ENCODE measurements around the gene HAUS6.

DNA sequence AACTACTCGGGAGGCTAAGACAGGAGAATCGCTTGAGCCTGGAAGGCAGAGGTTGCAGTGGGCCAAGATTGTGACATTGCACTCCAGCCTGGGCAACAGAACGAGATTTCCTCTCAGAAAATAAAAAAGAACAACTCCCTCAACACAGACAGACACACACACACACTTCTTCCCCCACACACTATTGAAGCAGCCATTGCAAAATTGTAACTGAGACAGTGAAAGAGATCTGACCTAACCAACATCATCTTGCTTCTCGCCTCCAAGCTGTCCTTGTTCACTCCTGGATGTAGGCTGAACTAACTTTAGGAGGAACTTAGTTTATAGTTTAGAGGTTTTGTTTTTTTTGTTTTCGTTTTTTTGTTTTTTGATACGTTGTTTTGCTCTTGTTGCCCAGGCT is 37.6 kb upstream of the HAUS6 start:
- TF ChIP-seq, protein P1, sequence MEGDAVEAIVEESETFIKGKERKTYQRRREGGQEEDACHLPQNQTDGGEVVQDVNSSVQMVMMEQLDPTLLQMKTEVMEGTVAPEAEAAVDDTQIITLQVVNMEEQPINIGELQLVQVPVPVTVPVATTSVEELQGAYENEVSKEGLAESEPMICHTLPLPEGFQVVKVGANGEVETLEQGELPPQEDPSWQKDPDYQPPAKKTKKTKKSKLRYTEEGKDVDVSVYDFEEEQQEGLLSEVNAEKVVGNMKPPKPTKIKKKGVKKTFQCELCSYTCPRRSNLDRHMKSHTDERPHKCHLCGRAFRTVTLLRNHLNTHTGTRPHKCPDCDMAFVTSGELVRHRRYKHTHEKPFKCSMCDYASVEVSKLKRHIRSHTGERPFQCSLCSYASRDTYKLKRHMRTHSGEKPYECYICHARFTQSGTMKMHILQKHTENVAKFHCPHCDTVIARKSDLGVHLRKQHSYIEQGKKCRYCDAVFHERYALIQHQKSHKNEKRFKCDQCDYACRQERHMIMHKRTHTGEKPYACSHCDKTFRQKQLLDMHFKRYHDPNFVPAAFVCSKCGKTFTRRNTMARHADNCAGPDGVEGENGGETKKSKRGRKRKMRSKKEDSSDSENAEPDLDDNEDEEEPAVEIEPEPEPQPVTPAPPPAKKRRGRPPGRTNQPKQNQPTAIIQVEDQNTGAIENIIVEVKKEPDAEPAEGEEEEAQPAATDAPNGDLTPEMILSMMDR (conservative IDR thresholded peaks at IDR 0.05; ENCODE audit: low read depth in 2 of 2): no peak
- TF ChIP-seq POLR2AphosphoS5 (IDR thresholded peaks at IDR 0.05; ENCODE audit: low read depth) (no peak), CREB1 (CRISPR knock-in tag; IDR thresholded peaks at IDR 0.05; ENCODE audit: low read depth) (no peak), EZH2 (IDR thresholded peaks at IDR 0.05; ENCODE audit: low read depth, unreplicated experiment) (no peak), STAT1 (IDR thresholded peaks at IDR 0.05; ENCODE audit: unreplicated experiment) (no peak), EZH2phosphoT487 (IDR thresholded peaks at IDR 0.05; ENCODE audit: unreplicated experiment) (no peak), ZNF331 (CRISPR knock-in tag; IDR thresholded peaks at IDR 0.05; ENCODE audit: low read depth) (no peak)
- TF ChIP-seq, protein P2, sequence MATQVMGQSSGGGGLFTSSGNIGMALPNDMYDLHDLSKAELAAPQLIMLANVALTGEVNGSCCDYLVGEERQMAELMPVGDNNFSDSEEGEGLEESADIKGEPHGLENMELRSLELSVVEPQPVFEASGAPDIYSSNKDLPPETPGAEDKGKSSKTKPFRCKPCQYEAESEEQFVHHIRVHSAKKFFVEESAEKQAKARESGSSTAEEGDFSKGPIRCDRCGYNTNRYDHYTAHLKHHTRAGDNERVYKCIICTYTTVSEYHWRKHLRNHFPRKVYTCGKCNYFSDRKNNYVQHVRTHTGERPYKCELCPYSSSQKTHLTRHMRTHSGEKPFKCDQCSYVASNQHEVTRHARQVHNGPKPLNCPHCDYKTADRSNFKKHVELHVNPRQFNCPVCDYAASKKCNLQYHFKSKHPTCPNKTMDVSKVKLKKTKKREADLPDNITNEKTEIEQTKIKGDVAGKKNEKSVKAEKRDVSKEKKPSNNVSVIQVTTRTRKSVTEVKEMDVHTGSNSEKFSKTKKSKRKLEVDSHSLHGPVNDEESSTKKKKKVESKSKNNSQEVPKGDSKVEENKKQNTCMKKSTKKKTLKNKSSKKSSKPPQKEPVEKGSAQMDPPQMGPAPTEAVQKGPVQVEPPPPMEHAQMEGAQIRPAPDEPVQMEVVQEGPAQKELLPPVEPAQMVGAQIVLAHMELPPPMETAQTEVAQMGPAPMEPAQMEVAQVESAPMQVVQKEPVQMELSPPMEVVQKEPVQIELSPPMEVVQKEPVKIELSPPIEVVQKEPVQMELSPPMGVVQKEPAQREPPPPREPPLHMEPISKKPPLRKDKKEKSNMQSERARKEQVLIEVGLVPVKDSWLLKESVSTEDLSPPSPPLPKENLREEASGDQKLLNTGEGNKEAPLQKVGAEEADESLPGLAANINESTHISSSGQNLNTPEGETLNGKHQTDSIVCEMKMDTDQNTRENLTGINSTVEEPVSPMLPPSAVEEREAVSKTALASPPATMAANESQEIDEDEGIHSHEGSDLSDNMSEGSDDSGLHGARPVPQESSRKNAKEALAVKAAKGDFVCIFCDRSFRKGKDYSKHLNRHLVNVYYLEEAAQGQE (IDR thresholded peaks at IDR 0.05; ENCODE audit: unreplicated experiment): no peak

Measured in GM23338 (cell line).